AG20443 (cell line): Measurements from ENCODE around the gene LY6G5B.

Experiments used
- DNase-seq: peaks from one replicate; pipeline ENCODE4 v3.0.0; 2012; ENCODE audit warnings: low spot score, mixed read lengths

The LY6G5B gene

GRCh38 chr6:31715022-31715958, 45.5 kb downstream of the LY6G5B start, which contains the start of gene LY6G6D:
Gene LY6G6D, plus strand, starts transcription at chr6:31715348. Its CDS starts 8 bp downstream, at chr6:31715356.
- no peak for DNase-seq

DNA sequence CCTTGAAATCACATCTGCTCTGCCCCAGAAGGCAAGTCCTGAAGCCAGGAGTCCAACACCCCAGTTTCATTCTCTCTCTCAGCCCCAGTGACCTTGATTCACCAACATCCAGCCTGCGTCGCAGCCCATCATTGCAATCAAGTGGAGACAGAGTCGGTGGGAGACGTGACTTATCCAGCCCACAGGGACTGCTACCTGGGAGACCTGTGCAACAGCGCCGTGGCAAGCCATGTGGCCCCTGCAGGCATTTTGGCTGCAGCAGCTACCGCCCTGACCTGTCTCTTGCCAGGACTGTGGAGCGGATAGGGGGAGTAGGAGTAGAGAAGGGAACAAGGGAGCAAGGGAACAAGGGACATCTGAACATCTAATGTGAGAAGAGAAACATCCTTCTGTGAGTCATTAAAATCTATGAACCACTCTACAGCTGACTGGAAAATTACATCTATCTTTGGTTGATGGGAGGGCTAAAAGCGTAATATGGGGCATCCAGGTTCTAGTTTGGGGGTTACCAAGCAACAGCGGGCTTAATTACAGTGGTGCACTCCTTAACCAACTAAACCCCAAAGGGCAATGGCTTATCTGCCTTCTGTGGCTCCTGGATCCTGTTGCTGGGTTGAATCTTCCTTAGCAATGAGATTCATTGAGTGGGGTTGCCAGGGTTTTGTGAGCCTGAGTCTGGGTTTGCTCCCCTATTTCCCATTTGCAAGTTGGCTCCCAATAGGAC, 47.9 kb downstream of the LY6G5B start:
- no peak for DNase-seq

DNA sequence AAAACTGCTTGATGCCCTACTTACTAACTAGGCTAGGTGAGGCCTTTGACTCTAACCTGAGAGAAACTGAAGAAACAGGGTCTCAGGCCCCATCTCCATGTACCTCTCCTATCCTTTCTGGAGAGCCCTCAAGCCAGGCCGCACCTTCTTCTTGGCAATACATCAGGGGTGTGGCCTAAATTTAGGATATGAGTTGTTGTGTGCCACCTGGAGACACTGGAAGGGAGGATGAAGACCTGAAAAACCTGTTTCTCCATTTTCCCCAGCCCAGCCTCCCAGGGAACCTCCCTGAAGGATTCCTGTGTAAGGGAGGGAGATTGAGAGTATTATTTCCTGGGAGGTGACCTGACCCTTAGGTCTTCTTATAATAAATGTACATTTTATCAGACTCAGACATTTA, 48.5 kb downstream of the LY6G5B start:
- no peak for DNase-seq

GRCh38 chr6:31719001-31719400, 49.2 kb downstream of the LY6G5B start:
- no peak for DNase-seq

DNA sequence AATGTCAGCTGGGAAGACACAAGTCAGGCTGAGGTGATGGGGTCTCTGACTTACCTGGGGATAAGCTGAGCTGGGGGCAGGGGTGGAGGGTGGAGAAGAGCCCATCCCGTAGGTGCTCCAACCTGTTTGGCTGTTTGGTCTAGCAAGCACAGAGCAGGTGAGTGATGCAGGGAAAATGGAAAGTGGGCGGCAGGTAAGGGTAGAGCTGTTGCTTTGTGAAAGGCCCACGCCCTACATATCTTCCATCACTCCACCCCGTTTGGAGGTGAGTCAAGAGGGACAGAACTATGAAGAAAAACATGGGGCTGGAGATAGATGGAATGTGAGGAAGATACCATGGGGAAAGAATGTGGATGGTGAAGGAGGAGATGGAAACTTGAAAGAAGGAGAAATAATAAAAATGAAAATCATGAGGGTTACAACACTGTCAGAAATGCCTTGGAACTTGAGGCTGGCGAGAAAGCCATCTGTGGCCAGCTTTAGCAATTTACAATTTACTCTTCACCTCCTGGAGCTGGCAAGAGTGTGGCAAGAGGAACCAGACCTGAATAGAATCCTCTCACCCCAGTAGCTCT, 50.5 kb downstream of the LY6G5B start:
- DNase-seq: no peak

- no peak for DNase-seq
Observed at GRCh38 chr6:31721351-31722020, 51.7 kb downstream of the LY6G5B start, which contains the start of gene LY6G6C. Gene LY6G6C, minus strand, starts transcription at chr6:31721746. Its CDS starts 67 bp downstream, at chr6:31721679.

- DNase-seq: no peak
Observed at GRCh38 chr6:31722173-31722572, 52.4 kb downstream of the LY6G5B start.
